G401.6 (cell line): ENCODE measurements around the gene DNER.

Experiments
- FAIRE-seq: peaks from 2 replicates; lab custom pipeline; 2012; peaks lifted over from hg19 to GRCh38; lab: Jason Lieb, UNC

Gene DNER

DNA sequence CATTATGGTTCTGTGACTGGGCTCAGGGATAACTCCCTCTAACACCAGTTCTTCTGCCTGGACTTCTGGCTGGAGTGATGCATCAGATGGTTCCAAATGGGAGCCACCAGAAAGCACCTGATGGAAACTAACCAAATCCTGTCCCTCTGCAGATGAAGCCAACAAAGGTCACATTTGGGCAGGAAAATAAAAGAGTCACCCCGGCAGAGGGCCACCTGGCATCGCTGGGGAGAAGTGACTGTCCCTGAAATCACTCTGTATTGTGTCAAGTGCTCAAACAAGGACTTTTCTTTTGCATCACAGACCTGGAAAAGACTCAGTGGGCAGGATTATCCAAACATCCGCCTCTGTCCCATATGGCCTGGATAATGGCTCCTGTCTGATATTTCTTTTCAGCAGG, 47.5 kb downstream of the DNER start:
- no peak for FAIRE-seq

DNA sequence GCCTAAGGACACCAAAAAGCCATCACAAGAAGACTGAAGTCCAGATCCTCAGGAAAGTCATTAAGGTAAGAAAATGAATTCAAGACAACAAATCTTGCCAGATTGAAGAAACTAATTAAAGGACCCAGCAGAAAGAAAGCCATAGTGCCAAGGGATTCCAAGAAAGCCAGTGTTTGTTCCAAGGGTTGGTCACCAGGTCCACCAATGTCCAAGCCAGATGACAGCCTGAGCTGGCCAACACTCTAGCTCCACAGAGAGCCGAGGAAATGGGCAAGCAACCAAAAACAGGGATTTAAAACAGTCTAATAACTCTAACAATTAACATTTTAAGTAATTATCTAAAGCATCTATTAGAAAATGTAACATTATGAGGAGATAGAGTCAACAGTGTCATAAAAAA, 49.2 kb downstream of the DNER start:
- no peak for FAIRE-seq

DNA sequence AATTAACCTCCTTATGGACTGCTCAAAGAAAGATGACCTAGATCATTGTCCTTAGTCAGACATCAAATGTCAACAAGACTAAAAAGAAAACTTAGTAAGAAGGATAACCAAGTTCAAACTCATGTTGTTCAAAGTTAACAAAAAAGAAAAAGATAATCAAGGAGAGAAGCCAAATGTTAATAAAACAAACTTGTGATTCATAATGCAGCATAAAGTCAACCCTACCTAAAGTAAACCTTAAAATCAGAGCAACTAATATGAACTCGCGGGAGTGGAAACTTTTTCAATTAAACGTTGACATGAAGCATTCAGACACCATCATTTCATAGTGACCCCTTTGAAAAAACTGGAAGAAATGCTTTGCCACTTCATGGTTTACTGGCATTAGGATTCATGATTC, 52.9 kb downstream of the DNER start:
- FAIRE-seq, result no peak

DNA sequence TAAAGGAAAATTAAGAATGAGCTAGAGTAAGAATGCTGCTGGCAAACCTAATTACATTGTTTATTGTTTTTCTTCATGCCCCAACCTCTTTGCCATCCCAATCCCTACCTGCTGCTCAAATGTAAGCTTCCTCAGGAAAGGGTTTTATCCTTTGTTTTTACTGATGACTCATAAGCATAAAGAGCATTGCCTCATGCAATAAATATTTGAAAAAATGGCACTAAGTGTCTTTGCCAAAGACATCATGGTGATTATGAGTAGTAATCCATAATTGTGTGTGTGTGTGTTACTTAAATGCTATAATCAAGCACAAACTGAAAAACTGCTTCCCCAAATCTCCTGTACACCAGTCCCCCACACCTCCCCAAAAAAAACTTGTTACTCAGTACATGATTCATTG, 53.4 kb downstream of the DNER start:
- no peak for FAIRE-seq

DNA sequence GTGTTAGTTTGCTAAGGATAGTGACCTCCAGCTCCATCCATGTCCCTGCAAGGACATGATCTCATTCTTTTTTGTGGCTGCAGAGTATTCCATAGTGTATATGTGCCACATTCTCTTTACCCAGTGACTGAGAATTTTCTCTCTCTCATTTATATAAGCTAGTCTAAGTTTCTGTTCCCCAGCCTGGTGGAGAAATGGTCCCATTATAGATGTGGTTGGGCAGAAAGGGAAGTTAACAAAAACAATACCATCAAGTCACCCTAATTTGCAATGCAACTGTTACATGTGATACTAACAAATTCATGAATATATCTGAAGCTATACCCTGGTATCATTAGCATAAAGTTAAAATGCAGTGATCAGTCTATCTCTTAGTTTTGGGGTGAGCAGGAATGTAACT, 54.0 kb downstream of the DNER start:
- FAIRE-seq, result no peak

DNA sequence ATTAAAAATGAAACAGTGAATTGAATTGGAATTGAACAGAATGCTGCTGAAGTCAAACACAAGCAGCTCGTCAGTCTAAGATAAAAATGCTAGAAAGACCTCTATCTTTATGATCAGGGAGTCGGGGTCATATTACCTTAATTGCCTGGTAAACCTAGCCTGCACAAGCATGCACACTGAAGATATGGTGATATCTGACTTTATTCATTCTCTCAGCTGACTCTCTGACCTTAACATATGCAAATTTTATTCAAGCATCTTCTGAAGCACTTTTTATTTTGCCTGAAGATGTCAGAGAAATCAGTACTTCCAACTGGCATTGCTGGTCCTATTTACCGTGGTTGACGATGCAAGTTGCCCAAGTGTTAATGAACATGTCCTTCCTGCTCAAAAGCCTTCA, 56.4 kb downstream of the DNER start:
- FAIRE-seq, result no peak

DNA sequence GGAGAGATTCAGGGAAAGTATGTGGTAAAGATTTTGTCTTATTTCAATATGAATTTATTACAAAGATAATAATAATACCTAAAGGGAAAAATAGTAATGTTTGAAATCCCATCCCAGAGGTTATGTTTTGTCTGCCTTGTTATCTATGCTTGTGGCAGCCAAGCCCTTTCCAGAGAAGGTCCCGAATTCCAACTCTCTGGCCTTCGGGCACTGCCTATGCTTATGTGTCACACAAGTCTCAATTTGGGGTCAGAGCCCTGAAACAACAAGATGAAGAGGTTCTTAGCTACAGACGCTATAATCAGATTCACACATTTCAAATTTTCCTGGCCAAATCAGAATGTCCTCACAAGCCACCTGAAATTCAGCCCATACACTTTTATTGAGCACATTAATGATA, 59.9 kb downstream of the DNER start:
- no peak for FAIRE-seq

DNA sequence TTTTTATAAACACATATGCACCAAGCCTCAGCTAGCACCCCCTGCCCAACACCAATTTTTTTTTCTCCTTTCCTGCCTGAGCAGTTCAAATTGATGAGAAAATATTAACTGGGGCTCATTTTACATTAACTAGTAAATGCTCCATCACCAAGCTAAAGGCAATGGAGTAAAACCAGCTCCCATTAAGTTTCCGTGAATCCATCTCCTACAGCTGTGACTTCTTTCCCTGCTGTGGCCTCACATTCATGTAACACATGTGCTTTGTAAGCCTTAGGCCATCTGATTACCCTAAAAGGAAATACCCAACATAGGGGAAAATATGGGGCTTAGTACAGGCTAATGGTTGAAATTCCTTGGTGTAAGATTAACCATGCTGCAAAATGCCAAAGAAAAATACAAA, 60.8 kb downstream of the DNER start:
- FAIRE-seq, result no peak

DNA sequence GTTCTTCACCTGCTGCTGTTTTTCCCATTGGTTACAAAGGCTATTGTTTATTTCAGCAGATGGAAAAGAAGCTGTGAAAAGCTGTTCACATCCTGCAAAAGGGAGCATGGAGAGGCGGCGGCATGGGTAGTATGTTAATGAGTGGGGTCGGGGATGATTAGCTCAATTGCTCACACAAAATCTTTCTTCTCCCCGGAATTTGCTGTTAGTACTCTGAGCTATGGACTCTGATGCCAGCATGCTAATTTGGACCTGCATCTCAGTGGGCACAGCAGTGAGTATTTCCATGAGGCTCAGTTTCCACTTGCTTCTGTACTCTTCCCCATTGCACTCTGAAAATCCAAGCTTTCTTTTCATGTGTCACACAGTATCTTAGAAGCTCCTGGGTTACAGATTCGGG, 61.6 kb downstream of the DNER start:
- FAIRE-seq, result no peak

DNA sequence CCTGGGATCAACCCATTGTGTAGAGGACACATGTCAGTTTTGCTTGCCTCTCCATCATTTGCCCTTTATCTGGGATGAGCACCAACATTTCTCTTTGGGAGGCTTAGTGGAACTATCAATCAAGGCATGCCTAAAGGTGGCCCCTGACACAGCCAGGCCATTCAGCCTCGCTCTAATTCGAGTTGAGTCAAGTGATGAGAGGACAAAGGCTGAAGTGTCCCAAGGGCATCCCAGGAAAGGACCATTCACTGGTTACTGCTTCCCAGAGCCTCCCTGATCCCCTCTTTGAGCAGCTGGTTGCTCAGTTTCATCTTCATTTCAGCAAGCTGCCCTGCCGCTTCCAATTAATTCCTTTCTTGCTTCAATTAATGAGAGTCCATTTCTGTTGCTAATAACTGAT, 63.5 kb downstream of the DNER start:
- FAIRE-seq, result no peak

DNA sequence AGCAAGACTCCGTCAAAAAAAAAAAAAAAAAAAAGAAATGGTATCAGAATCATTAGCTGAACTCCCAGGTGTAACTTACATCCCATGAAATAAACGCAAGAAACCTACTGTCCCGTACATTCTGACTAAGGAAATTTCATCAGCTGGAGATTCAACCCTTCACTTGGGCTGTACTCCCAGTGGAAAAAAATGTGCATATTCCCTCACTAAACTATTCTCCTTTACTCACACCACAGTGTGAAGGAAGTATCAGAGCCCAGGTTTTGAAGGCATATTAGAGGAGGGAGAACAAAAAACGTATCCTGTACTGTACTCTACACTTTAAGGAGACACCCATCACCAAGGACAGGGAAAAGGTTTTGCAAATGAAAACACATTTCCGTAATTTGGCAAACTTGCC, 64.3 kb downstream of the DNER start:
- FAIRE-seq, result no peak

DNA sequence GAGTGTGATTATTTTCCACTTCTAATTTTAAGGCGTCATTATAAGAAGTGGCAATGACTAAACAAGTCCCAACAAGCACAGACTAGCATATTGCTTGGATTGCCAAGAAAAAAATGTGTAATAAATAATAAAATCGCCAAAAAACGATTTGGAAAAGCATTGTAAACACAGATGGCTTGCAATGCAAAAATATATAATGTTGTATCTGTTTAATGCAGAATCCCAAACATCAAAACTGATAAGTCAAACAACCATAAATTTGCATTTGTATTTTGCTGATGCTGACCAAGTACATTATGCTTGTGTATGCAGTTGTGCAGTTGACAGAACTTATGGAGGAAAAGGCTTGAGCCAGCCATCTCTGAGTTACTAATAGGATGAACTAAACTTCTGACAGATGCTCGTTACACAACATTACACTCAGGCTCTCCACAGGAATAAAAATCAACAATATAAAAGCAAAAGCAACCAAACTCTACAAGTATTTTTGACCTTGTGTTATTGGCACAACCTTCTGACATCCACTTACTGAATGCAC, 68.1 kb downstream of the DNER start:
- no peak for FAIRE-seq

DNA sequence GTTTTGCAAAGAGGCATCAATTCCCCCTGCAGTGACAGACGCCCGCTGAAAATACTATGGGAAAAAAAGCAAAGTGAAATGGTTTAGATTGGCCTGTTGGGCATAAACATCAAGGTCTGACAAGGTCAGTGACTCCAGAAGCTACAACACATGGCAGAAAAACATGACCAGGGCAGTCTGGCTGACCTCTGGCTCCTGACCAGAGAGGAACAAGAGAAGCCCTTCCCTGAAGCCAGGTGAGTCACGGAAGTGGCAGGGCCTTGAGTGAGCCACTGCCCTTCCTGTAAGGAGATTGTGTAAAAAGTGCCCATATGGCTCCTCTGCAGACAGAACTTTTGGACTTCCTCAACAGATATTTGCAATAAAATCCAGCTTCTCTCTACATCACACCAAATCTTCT, 72.0 kb downstream of the DNER start:
- no peak for FAIRE-seq

DNA sequence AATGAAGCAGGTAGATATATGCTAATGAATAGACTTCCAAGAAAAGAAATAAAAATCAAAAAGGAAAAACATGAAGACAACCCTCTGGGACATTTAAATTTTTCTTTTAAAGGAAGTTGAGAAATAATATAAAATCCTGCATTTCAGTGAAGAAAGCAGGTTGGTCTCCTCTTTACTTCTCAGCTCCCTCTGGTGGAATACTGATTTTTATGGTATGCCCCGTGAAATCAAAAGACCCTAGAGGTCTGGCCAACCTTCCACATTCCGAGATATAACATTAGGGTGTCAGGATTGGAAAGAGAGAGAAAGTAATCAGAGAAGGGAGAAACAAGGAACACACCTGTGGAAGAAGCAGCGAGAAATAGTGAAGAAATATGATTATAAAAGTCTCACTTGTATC, 72.7 kb downstream of the DNER start:
- no peak for FAIRE-seq

DNA sequence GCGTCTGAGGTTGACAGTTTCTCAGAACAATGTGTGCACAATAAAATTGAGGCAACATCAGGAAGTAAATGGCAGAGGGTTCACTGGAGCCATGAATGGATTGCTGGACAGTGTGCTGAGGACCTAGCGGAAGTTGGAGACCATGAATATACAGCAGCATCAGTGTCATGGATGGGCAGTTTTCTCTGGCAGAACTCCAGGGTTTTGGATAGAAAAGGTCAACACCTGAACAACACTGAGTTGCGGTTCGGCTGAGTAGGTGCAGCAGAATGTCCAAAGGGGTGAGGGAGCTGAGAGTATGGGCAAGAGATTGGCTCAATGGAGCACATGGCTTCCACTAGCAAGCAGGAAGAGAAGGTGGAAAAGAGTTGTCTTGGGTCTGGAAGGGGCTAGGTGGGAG, 73.7 kb downstream of the DNER start:
- FAIRE-seq, result no peak

DNA sequence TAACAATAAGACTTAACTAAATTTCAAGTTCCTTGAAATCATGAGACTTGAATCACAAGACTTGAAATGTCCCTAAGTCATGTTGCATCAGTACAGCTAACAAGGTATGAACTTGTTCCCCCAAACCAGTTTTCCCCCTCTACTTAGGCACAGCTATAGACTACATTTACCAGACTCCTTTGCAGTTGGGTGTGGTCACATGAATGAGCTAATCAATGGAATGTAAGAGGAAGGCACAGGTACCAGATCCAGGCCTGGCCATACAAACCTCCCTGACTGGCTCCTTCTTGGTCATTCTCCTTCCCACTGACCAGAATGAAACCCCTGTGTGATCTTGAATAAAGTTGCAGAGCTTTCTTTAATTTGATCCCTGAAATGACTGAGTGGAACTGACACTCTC, 77.8 kb downstream of the DNER start:
- FAIRE-seq, result no peak

DNA sequence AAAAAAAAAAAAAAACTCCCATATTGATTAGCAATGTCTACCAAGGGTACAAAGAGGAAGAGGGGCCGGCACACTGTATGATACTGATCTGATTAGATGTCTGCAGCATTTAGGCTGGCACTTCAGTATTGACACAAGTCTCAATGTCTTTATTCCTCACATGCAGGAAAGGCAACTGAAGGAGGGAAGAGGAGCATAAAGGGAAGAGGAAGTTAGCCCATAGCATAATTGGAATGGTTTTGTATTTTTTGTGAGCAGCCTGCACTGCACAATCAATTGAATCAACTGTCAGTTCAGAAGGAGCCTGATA, 79.0 kb downstream of the DNER start:
- no peak for FAIRE-seq

DNA sequence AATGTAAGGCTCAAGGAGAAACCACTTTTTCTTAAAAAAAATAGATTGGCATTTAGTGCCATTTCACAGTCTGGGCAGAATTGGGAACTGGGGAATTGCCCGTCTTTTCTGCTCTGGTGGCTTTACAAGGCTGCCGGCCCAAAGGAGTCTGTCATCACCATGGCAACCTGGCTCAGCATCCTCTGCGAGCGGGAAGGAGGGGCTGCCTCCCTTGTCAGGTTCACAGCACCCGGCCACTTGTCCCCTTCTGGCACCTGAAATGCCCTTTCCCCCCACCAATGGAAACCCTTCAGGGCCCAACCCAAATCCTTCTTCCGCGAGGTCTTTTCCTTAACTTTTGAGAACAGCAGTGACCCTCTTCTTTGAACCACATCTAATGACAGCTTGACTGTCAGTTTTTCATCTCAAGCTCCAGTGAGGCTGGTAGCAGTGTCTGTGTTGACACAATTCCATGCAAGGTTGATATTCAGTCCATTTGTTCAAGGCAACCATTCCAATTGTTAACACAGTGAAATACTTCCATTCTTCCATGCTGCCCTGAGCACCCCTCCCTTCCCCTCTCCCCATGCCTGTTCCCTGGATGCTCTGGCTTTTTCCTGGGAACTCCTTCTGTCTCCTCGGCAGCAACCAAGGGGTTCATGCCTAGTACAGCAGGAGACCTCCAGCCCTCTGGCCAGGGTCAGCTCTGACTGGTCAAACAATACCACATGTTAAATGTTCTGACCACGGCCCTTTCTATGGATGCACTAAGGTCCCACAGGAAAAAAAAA, 79.6 kb downstream of the DNER start:
- FAIRE-seq, result no peak

DNA sequence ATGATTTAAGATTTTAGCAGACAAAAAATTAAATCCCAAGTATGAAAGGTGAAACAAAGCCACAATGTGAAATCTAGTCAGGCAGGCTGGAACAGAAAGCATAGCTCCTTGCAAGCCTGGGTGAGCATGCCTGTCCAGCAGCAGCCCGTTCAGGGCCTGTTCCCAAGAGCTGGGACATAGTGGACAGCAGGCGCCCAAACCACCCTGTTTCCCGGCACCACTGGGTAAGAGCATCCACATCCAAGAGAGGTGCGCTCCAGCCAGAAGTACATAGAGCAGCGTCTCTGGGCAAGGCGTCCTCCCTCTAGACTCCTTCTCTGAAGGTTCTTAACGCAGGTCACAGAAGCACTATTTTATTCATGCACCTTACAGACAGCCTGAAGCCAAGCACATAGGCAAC, 80.8 kb downstream of the DNER start:
- FAIRE-seq, result no peak

DNA sequence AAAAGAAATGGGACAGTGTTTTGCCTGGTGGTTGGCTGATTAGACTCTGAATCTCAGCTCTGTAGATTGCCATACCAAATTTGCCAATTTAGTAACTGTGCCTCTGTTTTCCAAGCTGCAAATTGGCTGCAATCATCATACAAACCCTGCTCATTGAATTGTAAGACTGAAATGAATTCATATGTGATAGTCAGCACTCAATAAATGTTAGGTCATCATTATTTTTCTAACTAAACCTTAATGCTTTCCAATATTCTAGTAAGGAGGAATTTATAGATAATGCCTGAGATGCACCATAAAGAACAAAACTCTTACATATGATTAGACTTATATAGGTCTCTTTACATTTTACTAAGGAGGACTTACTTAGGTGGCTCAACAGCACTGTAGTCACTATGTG, 85.3 kb downstream of the DNER start:
- FAIRE-seq, result no peak

DNA sequence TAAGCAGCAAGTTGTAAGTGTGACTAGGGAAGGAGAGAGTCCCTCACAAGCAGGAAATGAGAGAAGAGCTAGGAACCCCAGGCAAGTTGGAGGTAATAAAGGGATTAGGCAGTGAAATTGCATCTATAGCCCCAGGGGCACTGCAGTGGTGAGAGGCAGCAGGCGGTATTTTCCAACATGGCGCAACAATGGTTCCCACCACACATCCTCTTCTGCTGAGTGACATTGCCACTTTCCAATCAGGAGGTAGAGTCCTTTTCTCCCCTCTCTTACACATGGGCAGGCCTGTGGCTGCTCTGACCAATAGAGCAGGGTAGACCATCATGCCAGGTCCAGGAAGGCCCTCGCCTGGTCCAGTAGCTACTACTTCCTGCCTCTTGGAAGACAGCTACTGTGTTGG, 86.6 kb downstream of the DNER start:
- FAIRE-seq, result no peak

DNA sequence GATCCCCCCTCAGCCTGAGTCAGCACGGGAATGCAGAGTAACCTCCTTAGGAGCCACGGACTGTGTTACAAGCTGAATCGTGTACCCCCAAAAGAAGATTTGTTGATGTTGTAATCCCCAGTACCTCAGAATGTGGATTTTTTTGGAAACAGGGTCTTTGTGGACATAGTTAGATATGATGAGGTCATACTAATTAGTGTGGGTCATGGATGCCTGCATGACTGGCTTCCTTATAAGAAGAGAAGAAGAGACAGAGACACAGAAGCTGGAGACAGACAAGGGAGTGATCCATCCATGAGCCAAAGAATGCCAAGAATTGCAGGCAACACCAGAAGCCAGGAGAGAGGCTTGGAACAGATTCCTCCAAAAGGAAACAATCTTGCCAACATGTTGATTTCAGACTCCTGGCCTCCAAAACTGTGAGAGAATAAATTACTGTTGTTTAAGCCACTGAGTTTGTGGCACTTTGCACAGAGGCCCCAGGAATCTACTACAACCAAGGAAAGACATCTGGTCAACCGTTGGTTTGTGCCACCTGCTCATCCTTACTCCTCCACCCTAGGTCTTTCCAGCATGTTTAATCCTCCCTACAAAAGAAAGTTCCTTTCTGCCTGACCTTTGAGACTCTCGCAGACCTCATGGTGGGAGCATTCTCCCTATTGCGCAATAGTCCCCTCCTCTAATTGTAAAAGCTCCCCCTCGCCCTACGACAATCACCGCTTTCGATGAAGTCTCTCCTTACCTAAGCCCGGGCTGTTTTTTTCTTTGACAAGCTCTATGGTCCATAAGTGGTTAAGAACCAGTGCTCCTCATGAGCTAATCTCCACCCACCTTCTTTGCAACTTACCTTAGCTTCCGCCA, 91.6 kb downstream of the DNER start:
- FAIRE-seq, result no peak

DNA sequence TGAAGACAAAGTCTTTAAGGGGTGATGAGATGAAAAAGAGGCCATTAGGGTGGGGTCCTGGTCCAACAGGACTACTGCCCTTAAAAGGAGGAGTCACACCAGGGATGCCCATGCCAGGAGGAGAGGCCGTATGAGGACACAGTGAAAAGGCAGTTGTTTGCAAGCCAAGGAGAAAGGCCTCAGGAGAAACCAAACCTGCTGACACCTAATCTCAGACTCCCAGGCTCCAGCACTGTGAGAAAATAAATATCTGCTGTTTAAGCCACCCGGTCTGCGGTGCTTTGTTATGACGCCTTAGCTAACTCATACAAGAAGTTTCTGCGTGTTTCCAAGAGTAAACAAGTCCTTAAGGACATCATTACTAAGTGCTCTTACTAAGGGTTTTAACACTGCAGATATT, 93.6 kb downstream of the DNER start:
- FAIRE-seq, result no peak

DNA sequence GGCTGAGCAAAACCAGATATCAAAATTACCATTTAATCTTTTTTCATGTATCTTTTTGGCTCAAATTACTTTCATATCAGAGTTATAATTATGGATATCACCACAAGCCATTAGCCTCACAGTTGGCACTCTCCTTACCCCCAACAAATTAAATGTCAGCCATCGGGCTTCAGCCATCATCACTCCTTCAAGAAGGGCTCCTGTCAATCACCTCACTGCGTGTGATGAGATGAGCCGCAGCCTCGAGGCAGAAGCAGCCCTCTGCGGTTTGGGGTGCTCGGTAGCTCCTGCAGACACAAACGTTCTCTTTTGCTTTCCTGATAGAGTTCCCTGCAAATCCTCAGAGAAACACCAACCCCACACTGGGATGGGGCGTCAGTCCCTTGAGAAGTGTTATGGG, 94.1 kb downstream of the DNER start:
- FAIRE-seq, result no peak
